GM18498 (cell line): ENCODE results near the gene DUSP1.
A peak's percentile ranks its signal among the peaks of the same experiment; 100 is the strongest.

Experiments used
- ATAC-seq: cut with Tn5 transposase; IDR thresholded peaks from one replicate; pipeline ENCODE4 v1.9.1; 2021; ENCODE audit warnings: mild to moderate bottlenecking, moderate library complexity; ENCODE audit not compliant: unreplicated experiment

The DUSP1 gene

GRCh38 chr5:172765766-172766286 is 5.2 kb downstream of the DUSP1 start:
- no peak for ATAC-seq

DNA sequence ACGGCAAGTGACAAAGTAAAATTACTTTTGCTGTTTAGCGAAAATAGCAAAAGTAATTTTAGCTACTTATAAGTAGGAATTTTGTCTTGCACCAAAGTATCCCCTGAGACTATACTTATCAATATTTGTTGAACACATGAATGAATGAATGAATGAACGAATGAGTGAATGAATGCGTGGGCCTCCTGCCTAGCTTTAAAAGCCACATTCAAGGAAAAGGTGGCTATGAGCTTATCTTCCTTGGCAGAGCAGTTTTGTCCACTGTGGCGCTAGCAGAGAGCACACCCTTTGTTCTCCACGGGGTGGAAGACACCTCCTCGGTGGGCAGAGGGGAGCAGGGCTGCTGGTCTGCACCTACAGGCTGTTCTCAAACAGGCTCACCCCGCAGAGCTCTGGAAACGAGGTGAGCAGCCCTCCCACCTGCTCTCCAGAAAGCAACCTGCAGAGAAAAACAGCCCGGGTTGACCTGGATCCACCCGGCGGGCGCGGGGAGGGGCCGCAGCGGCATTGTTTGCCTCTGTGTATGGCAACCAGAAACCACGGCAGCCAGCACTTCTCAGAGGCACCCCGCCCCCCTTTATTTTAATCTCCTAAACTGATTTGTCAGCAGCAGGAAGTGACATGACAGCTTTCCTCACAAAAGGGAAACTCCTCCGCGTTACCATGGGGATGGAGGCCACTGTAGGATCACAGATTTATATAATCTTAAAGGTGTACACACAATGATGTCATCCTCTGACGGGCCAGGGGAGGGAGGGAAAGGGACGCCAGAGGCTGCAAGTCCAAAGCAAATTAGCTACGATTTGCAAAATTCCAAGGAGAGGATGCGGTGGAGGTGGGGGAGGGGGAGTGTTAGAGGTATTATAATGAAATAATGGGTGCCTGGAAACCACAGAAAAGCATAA is 5.9 kb downstream of the DUSP1 start:
- peak; percentile 93 for ATAC-seq

DNA sequence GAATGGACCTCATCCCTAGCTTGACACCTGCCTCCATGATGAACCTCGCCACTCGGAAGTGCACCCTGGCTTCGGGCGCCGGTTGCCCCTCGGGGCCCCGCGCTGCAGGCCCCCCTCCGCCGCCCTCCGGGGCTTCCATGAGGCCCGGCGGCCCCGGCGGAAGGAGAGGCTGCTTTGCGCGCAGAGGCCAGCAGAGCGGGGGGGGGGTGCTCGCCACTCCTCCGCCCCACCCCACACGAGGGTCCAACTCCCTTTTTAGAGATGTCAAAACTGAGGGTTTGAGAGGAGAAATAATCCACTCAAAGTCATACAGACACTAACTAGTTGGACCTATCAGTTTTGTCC is 7.9 kb downstream of the DUSP1 start:
- ATAC-seq, result no peak

- ATAC-seq, result no peak
Observed at GRCh38 chr5:172762214-172763119, 8.5 kb downstream of the DUSP1 start.

DNA sequence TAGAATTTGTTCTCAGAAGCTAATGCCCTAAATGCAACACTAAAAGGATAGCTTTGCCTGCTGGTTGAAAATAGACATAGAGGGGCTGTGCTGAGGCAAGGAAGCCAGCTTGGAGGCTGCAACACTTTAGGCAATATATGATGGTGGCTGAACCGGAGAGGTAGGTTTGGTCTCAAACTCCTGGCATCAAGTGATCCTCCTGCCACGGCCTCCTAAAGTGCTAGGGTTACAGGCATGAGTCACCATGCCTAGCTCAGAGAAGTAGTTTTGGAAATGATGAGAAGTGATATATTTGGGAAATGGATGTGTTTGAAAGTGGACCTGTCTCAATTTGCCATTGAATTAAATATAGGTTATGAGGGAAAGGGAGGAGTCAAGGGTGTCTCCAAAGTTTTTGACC is 10.0 kb downstream of the DUSP1 start:
- ATAC-seq, result no peak

DNA sequence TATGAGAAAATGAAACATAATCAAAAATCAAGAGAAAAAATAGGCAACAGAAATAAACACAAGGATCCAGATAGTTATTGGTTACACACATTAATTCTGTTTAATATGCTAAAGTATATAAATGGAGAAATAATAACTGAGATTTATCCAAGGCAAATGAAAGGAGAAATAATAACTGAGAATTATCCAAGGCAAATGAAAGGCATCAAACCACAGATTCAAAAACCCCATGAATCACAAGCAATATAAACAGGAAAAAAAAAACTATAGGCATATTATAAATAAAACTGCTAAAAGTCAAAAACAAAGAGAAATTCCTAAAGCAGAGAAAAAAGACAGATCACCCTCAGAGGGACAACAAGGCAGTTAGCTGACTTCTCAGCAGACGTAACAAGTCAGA is 10.9 kb downstream of the DUSP1 start:
- no peak for ATAC-seq

GRCh38 chr5:172758834-172759149 is 12.2 kb downstream of the DUSP1 start:
- ATAC-seq, result no peak

DNA sequence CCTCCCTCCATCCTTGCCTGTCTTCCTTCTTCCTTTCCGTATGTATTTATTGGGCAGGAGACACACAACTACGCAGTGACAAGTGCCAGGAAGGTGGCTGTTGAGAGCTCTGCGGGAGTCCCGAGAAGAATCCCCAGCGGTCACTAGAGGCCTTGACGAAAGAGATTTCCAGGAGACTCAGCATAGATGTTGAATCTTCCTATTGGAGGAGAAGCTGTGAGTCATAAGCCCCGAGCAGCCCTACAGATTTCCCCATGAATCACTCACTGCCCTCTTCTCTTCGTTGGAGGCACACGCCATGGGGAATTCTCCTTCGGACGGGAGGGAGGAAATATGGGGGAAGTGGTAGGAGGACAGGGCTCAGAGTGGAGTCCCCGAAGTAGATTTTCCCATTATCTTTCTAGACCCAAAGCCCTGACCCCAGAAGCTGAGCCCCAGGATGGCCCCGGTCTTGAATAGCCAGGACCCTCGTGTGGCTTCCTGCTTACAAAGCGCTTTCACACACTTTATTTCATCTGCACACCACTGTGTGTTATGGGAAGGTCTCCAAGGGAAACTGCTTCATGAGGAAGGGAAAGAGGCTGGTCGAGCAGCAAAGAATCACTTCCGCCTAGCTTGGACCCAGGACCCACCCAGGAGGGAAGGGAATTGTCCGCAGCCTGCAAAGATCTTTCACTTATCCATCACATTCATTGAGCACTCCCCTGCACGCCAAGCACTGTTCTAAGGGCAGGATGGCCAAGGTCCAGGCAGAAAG is 12.7 kb downstream of the DUSP1 start:
- no peak for ATAC-seq

DNA sequence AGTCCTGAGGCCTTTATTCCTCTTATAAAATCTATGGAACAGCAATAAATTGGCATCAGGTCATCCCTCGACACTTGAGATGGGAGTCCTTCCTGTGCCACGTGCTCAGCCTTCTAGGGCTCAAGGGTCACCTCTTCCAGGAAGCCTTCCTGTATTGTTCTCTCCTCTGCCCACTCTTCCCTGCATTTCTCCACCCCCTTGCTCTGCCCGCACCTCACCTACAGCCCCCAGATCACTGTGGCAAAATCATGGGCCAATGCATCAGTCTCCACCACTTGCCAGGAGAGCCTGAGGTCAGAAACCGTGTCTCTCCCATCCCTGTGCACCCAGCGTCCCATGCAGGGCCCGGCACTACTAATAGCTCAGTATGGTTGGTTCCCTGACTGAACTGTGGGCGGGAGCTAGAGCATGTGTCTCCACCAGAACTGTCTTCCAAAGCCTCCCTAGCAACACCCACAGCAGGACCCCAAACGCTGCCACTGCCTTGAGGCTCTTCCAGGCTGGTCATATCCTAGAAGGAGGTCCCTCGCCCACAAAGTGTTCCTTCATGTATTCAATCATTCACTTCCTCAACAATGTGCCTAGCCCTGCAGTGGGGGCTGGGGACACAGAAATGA is 13.5 kb downstream of the DUSP1 start:
- ATAC-seq, result no peak

- ATAC-seq, result no peak
Observed at GRCh38 chr5:172756764-172757393, 14.1 kb downstream of the DUSP1 start.

GRCh38 chr5:172754596-172755356 is 16.2 kb downstream of the DUSP1 start:
- no peak for ATAC-seq

GRCh38 chr5:172753101-172753500 is 17.9 kb downstream of the DUSP1 start:
- ATAC-seq, result no peak

- ATAC-seq, result no peak
Observed at GRCh38 chr5:172751761-172752510, 19.1 kb downstream of the DUSP1 start.

DNA sequence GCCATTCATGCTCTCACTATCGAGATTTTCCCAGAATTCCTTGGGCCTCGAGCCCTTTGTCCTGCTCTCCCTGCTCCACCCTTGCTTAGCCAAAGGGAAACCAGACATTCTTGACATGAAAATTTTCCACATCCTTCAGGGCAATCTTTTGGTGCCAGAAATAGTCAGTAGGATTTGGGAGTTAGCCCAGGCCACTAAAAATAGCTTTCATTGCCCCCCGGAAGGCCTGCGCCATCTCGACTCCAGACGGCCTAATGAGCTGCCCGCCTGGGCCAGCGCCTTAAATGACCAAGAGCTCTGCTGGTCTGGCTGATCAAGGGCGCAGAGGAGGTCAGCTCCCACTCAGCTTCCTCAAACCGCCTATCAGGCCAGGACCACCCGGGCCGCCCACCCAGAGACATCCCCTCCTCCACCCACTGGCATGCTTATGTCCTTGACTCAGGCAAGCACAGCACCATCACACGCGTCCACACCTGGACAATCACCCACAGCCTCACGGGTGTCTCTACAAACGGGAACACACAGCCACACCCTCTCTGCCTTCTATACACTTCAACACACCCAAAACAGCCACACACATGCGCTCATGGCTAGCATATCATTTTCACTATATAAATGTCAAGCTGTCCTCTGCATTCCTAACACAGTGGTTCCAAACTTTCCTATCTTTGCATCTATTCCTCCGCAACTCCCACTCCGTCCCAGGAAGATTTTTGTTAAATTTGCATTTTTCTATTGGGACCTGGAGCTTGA is 20.9 kb downstream of the DUSP1 start:
- no peak for ATAC-seq

- no peak for ATAC-seq
Observed at GRCh38 chr5:172749076-172749475, 21.9 kb downstream of the DUSP1 start.

GRCh38 chr5:172748341-172748843 is 22.6 kb downstream of the DUSP1 start:
- no peak for ATAC-seq

DNA sequence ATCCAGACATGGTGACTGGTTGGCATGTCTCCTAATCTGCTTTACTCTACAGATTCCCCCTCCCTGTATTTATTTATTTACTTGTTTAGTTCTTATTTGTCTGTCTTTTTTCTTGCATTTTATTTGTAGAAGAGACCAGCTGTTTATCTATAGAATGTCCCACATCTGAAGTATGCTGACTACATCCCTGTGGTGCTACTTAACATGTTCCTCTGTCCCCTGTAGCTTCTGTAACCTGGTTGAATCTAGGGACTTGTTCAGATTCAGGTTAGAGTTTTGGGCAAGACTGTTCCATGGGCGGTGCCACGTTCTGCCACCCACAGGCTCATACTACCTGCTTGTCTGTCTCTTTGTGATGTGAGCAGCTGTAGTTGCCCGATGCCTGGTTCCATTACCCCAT is 23.5 kb downstream of the DUSP1 start:
- ATAC-seq, result no peak

GRCh38 chr5:172746725-172747124 is 24.3 kb downstream of the DUSP1 start:
- no peak for ATAC-seq
